GM12874 (cell line): Measurements from ENCODE around the gene FPGS.

ENCODE experiments used
- TF ChIP-seq, protein P1 (sequence below): IDR thresholded peaks from 2 replicates; pipeline ENCODE4 v1.5.1; 2011; ENCODE audit warnings: low read depth, mild to moderate bottlenecking, control low read depth, low read length, moderate library complexity; ENCODE audit not compliant: insufficient read depth

Gene FPGS

DNA sequence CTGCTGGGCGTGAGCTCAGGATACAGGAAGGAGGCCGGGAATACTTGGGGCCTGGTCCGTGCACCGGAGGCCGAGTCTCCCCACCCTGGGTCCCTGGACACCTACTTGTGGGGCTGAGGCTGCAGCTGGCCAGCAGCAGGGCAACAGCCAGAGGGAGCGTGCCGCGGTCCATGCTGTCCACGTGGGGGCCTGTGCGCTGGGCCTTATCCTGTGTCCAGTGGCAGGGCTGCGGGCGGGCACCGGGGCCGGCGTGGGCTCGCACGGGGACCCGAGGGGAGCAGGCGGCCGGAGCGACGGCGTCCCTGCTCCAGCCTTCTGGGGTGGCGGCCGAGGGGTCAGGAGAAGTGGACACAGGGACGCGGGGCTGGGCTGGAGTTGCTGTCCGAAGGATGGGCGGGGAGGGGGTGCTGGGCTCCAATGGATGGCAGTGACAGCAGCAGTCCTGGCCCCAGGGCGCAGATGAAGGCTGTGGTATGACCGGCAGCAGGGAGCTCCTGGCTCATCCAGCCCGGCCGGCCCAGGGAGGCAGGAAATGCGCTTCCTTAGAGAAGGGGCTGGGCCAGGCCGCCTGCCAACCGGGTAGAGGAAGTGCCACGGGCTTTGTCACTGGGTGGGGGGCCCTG lies 51.6 kb downstream of the FPGS start, which contains the start of gene ENG:
Gene ENG, minus strand, starts transcription at position 475 of the 623 bp plus-strand sequence. Its CDS starts 303 bp downstream, at position 172.
- TF ChIP-seq, protein P1, sequence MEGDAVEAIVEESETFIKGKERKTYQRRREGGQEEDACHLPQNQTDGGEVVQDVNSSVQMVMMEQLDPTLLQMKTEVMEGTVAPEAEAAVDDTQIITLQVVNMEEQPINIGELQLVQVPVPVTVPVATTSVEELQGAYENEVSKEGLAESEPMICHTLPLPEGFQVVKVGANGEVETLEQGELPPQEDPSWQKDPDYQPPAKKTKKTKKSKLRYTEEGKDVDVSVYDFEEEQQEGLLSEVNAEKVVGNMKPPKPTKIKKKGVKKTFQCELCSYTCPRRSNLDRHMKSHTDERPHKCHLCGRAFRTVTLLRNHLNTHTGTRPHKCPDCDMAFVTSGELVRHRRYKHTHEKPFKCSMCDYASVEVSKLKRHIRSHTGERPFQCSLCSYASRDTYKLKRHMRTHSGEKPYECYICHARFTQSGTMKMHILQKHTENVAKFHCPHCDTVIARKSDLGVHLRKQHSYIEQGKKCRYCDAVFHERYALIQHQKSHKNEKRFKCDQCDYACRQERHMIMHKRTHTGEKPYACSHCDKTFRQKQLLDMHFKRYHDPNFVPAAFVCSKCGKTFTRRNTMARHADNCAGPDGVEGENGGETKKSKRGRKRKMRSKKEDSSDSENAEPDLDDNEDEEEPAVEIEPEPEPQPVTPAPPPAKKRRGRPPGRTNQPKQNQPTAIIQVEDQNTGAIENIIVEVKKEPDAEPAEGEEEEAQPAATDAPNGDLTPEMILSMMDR: no peak

DNA sequence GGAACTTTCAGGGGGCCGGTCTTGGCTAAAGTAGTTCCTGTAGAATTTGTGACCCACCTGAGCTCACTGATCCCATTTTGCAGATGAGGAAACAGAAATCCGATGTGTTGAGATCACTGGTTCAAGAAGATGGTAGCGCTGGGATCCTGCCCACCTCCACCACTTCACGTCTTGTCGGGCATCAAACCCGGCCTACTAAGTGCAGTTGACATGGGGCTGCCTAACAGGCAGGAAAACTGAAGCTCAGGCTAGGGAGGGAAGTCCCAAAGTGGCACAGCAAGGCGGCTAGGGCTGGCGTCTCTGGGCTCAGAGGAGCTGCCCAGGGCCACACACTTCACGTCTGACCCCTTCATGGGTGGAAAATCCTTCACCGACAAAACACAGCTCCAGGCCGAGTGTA lies 52.3 kb downstream of the FPGS start:
- TF ChIP-seq, protein P1: no peak

DNA sequence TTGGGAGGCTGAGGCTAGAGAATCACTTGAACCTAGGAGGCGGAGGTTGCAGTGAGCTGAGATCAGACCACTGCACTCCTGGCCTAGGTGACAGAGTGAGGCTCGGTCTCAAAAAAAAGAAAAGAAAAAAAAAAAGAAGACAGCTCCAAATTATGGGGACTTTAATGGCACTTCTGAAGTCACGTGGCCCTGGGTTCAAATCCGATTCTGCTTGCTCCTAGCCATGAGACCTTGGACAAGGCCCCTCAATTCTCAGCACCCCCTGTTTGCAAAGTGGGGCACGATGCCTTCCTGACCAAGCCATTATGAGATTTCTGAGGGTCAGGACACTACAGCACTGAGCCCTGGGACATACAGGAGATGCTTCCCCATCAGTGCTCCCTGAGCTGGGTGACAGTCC lies 52.8 kb downstream of the FPGS start:
- TF ChIP-seq, protein P1: no peak

DNA sequence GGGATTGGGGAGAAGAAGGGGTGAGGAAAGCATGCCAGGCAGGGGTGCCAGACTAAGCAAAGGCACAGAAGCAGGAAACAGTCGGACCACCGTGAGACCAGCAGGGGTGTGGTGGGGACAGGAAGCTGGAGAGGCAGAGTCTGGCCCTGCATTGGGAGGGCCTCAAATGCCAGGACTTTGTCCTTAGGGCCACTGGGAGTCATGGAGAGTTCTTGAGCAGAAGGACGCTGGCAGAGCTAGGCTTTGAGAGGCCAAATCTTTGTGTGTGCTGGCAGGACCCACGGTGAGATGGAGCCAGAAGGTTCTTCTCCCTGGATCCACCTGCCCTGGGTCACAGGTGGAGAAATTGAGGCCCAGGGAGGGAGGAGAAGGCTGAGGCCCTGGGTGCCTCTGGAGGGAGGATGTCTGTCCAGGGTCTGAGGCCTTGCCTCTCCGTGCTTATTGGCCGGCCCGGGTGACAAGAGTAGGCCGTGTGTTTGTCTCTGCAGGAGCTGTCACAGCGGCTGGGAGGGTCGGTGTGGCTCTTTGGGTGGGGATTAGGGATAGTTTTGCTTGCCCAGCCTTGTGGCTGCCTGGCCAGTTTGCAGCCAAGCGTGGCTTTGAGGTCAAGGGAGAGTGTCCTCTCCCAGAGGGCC lies 53.5 kb downstream of the FPGS start:
- TF ChIP-seq, protein P1: no peak

DNA sequence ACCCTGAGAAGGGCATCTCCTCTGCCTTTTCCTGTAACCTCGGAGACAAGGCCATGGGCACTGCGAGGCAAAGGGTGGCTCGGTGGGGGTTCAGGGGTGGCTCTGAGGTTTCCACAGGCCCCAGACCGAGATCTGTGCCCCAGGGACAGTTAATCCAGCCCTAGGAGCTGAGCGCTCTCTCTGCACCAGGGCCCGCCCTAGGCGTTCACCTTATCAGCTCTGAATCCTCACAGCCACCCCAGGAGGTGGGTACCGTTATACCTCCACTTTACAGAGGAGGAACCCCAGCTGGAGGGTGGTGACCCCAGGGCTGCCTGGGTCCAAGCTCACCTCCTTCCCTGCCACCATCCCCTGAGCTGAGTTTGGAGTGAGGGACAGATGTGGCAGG lies 54.0 kb downstream of the FPGS start:
- TF ChIP-seq, protein P1: no peak

DNA sequence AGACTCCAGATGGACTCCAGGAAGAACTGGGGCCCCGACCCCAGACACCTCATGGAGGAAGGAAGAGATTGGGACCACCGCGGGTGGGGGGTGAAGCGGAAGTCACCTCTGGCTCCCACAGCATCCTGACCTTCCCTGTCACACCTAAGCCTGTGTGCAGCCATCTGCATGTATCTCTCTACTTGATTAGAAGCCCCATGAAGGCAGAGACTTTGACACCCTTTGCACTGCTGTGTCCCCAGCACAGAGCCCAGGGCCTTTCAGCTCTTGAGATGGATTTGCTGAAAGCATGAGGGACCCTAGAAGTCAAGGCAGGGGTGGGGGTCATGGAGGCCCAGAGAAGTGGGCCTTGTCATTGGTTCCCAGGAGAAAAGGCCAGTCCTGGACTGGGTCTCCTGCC lies 54.6 kb downstream of the FPGS start:
- TF ChIP-seq, protein P1: no peak

DNA sequence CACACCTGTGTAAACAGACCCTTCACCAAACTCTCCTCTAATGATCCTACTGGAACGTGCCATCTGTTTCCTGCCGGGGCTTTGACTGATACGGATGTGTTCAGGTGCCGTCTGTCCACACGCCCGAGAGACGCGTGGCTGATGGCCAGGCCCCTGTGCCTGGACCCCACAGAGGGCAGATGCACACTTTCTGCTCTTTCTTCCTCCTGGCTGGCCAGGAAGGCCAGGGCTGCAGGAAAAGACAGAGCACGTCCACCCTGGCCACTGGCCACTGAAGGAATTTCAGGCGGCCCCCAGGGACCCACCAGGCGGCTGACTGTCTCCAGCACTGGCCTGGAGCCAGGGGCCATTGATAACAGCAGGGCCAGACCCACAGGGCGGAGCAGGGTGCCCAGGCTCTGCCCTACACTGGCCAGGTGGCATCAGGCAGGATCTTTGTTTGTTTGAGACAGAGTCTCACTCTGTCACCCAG lies 55.4 kb downstream of the FPGS start:
- TF ChIP-seq, protein P1: no peak
